ENCODE data around the gene HOXA6. TPM values are rescaled to one million over a fixed set of nuclear protein-coding genes. Genes with fewer than 3 reads are reported as not detected.

Gene HOXA6
- total RNA-seq, 1 experiment from 2014 or later = not detected

DNA sequence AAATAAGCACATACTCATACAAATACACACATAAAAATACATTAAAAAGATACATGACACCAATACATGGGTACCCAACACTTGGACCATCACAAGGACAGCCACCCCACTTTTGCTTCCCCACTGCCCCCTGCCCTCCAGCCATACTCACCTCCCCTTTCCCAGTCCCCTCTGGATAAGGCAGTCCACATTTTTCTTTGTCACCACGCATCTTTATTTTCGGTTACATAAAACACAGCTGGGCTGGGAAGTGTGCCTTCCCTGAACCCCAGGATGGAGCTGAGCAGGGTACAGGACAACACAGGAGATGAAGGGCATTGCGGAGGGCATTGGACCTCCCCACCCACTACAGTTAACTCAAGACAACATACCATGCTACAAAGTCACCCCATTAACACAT lies 6.0 kb upstream of the HOXA6 start:
- Histone ChIP-seq H3K9me3 (ENCODE audit: control insufficient read depth, low read depth, low read length) (no peaks in the 10 kb centered on the region), H4K8ac (replicated peaks; ENCODE audit: insufficient read length, low read depth, low read length) (no peak overlapping the region), H3K23ac (ENCODE audit: insufficient read length, low read depth, low read length) (no peak overlapping the region), H3K79me2 (ENCODE audit: insufficient read depth, low read length) (no peaks in the 10 kb centered on the region), H3K79me1 (ENCODE audit: insufficient read depth, low read depth, low read length, poor library complexity, severe bottlenecking) (no peaks in the 10 kb centered on the region), H3K4ac (ENCODE audit: low read depth, low read length) (no peak overlapping the region), H2AFZ (ENCODE audit: low read length) (no peak overlapping the region), H3K4me2 (ENCODE audit: insufficient read depth, insufficient read length, low read length) (no peak overlapping the region), H2BK20ac (ENCODE audit: low read depth, low read length, poor library complexity, severe bottlenecking) (no peak overlapping the region), H4K91ac (ENCODE audit: insufficient read length, low read depth, low read length) (no peak overlapping the region), H2BK120ac (ENCODE audit: low read depth, low read length, poor library complexity, severe bottlenecking) (no peak overlapping the region), H3T11ph (ENCODE audit: low read length) (no peak overlapping the region), H3K14ac (ENCODE audit: insufficient read depth, low read length) (no peak overlapping the region), H3K4me1 (ENCODE audit: insufficient read depth, low read length) (no peaks in the 10 kb centered on the region), H3K9ac (ENCODE audit: extremely low read depth, insufficient read length, low read length) (no peak overlapping the region), H3K27ac (ENCODE audit: insufficient read length, low read depth, low read length) (no peak overlapping the region), H2BK12ac (ENCODE audit: insufficient read length, low read depth, low read length) (no peak overlapping the region), H3K23me2 (ENCODE audit: insufficient read length, low read depth, low read length, poor library complexity, severe bottlenecking) (no peaks in the 10 kb centered on the region), H4K20me1 (ENCODE audit: control insufficient read depth, insufficient read depth, insufficient read length) (no peaks in the 10 kb centered on the region), H3K56ac (ENCODE audit: insufficient read length, low read depth, low read length) (no peak overlapping the region), H2AK5ac (ENCODE audit: insufficient read length, low read length) (no peak overlapping the region), H4K5ac (ENCODE audit: insufficient read length, low read depth, low read length) (no peak overlapping the region), H2BK5ac (ENCODE audit: insufficient read length, low read length) (no peak overlapping the region), H3K27me3 (ENCODE audit: insufficient read depth, low read length) (peaks cover 97% of the 10 kb centered on the region), H2BK15ac (ENCODE audit: low read depth, low read length) (no peak overlapping the region), H3K18ac (ENCODE audit: insufficient read length, low read depth, low read length) (no peak overlapping the region)
- peaks cover 13 to 22% of the 10 kb centered on the region in 2 experiments for H3K4me1 Mint-ChIP-seq
- peaks cover 18 to 29% of the 10 kb centered on the region in 2 experiments for H3K9me3 Mint-ChIP-seq
- H3K27me3 Mint-ChIP-seq (ENCODE audit: low read depth) = peaks cover 100% of the 10 kb centered on the region
- no peak overlapping the region for H3K27ac Mint-ChIP-seq
- no peak for DNase-seq
- no peak overlapping the region; a peak in 1 of 5 replicates for H3K4me3 Mint-ChIP-seq
- WGBS (ENCODE audit: extremely low coverage, insufficient read length, low lambda C conversion rate) = no CpG with 5 or more reads among the region's 3 CpGs
- TF ChIP-seq, protein P1, sequence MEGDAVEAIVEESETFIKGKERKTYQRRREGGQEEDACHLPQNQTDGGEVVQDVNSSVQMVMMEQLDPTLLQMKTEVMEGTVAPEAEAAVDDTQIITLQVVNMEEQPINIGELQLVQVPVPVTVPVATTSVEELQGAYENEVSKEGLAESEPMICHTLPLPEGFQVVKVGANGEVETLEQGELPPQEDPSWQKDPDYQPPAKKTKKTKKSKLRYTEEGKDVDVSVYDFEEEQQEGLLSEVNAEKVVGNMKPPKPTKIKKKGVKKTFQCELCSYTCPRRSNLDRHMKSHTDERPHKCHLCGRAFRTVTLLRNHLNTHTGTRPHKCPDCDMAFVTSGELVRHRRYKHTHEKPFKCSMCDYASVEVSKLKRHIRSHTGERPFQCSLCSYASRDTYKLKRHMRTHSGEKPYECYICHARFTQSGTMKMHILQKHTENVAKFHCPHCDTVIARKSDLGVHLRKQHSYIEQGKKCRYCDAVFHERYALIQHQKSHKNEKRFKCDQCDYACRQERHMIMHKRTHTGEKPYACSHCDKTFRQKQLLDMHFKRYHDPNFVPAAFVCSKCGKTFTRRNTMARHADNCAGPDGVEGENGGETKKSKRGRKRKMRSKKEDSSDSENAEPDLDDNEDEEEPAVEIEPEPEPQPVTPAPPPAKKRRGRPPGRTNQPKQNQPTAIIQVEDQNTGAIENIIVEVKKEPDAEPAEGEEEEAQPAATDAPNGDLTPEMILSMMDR (conservative IDR thresholded peaks at IDR 0.05) = no peak
- H3K36me3 Mint-ChIP-seq (ENCODE audit: insufficient read depth in 1 of 3, low read depth in 3 of 3) = peaks cover 0 to 6% (median 0%) of the 10 kb centered on the region in 3 experiments; a peak in 3 of 7 replicates

Measured in H9 (cell line).